Measurements from ENCODE around the gene BNIP5.

- TF ChIP-seq GATA3 (IDR thresholded peaks at IDR 0.05; ENCODE audit: low read depth, low read length), result no peak
- no peak for TF ChIP-seq GATA2 (IDR thresholded peaks at IDR 0.05; ENCODE audit: low read depth, low read length)
These were observed 39.6 kb downstream of the BNIP5 start for GRCh38 chr6:36297051-36297450.
